ENCODE measurements around the gene EIF4A2. TPM values are rescaled to one million over a fixed set of nuclear protein-coding genes. Genes with fewer than 3 reads are reported as not detected.

Gene EIF4A2
- total RNA-seq, 2 experiments from 2014 or later: 390 to 393 TPM

- Mint-ChIP-seq H3K27me3 (peaks cover 13% of the 10 kb centered on the region), H3K9me3 (no peaks in the 10 kb centered on the region), H3K27ac (no peak overlapping the region), H3K36me3 (no peaks in the 10 kb centered on the region), H3K4me1 (ENCODE audit: low read depth) (peaks cover 27% of the 10 kb centered on the region), H3K4me3 (no peak overlapping the region)
- ChIA-PET CTCF (interaction anchor here (0.7 to 8.5 kb wide), 2 partner anchors 109 to 208 kb away, joined by 4 to 159 read pairs; partner anchors contain the start of gene AHSG), POLR2A (interaction anchor here (1.4 kb wide), 1 partner anchor 20 kb away, joined by 4 read pairs; no protein-coding TSS in a partner anchor)
- intact Hi-C loops (cut with micrococcal nuclease): loop anchor here (5.0 to 10.0 kb wide), 2 partner anchors 36 to 579 kb away; no protein-coding TSS in a partner anchor
- no peak for DNase-seq
Measured at GRCh38 chr3:186823386-186823785, 40.0 kb downstream of the EIF4A2 start.

- H3K27me3 Mint-ChIP-seq: peaks cover 21% of the 10 kb centered on the region
- intact Hi-C loops (cut with micrococcal nuclease): loop anchor here (5.0 to 10.0 kb wide), 2 partner anchors 37 to 580 kb away; no protein-coding TSS in a partner anchor
- DNase-seq: no peak
Measured at GRCh38 chr3:186824430-186825139, 41.2 kb downstream of the EIF4A2 start.

GRCh38 chr3:186825294-186825821, 42.0 kb downstream of the EIF4A2 start:
- Mint-ChIP-seq H3K27me3 (peaks cover 28% of the 10 kb centered on the region), H3K9me3 (no peaks in the 10 kb centered on the region), H3K36me3 (no peaks in the 10 kb centered on the region), H3K27ac (no peak overlapping the region), H3K4me3 (peak overlapping the region; percentile 83), H3K4me1 (ENCODE audit: low read depth) (peaks cover 28% of the 10 kb centered on the region)
- ChIA-PET POLR2A (interaction anchor here (1.0 to 1.4 kb wide), 5 partner anchors 19 to 257 kb away, joined by 3 to 6 read pairs (median 3); partner anchors contain the start of gene EIF4A2), CTCF (interaction anchor here (0.7 to 8.5 kb wide), 3 partner anchors 208 to 340 kb away, joined by 3 to 159 read pairs (median 11); partner anchors contain the start of gene AHSG)
- intact Hi-C loops (cut with micrococcal nuclease): loop anchor here (10.0 kb wide), 1 partner anchor 581 kb away; no protein-coding TSS in a partner anchor
- peak; percentile 68 for DNase-seq

More at GRCh38 chr3:186824430-186825139, 41.2 kb downstream of the EIF4A2 start:
- ChIA-PET CTCF (interaction anchor here (8.5 kb wide), 1 partner anchor 209 kb away, joined by 159 read pairs; the partner anchor contains the start of gene AHSG), POLR2A (interaction anchor here (1.0 to 1.4 kb wide), 5 partner anchors 18 to 256 kb away, joined by 3 to 6 read pairs (median 3); partner anchors contain the start of gene EIF4A2)
- no peak overlapping the region for H3K27ac Mint-ChIP-seq
- peaks cover 28% of the 10 kb centered on the region for H3K4me1 Mint-ChIP-seq (ENCODE audit: low read depth)
- H3K9me3 Mint-ChIP-seq: no peaks in the 10 kb centered on the region
- no peak overlapping the region for H3K4me3 Mint-ChIP-seq
- H3K36me3 Mint-ChIP-seq: no peaks in the 10 kb centered on the region

GRCh38 chr3:186825872-186826409, 42.6 kb downstream of the EIF4A2 start:
- Mint-ChIP-seq H3K27ac (peak overlapping the region; percentile 4), H3K27me3 (peaks cover 34% of the 10 kb centered on the region), H3K4me3 (peak overlapping the region; percentile 83), H3K4me1 (ENCODE audit: low read depth) (peaks cover 28% of the 10 kb centered on the region), H3K36me3 (no peaks in the 10 kb centered on the region), H3K9me3 (no peaks in the 10 kb centered on the region)
- ChIA-PET CTCF (interaction anchor here (0.7 to 1.1 kb wide), 2 partner anchors 209 to 339 kb away, joined by 3 to 11 read pairs; no protein-coding TSS in a partner anchor), POLR2A (interaction anchor here (1.0 to 2.0 kb wide), 6 partner anchors 19 to 107 kb away, joined by 3 to 14 read pairs (median 6); partner anchors contain the start of genes EIF4A2 and RFC4)
- intact Hi-C loops (cut with micrococcal nuclease): loop anchor here (10.0 kb wide), 1 partner anchor 581 kb away; no protein-coding TSS in a partner anchor
- DNase-seq: no peak

- CTCF ChIA-PET: interaction anchor here (0.7 to 1.6 kb wide), 7 partner anchors 7 to 339 kb away, joined by 3 to 11 read pairs (median 6); partner anchors contain the start of gene RPL39L
- H3K4me1 Mint-ChIP-seq (ENCODE audit: low read depth): peaks cover 28% of the 10 kb centered on the region
- H3K4me3 Mint-ChIP-seq: peak overlapping the region; percentile 83
- DNase-seq: peak; percentile 33
- H3K27me3 Mint-ChIP-seq: peaks cover 38% of the 10 kb centered on the region
- peak overlapping the region; percentile 51 for H3K27ac Mint-ChIP-seq
- POLR2A ChIA-PET: interaction anchor here (1.2 to 2.0 kb wide), 10 partner anchors 20 to 312 kb away, joined by 3 to 14 read pairs (median 5); partner anchors contain the start of genes EIF4A2, RFC4, RPL39L and ST6GAL1
- H3K36me3 Mint-ChIP-seq: no peaks in the 10 kb centered on the region
- H3K9me3 Mint-ChIP-seq: no peaks in the 10 kb centered on the region
- intact Hi-C loops (cut with micrococcal nuclease): loop anchor here (10.0 kb wide), 1 partner anchor 582 kb away; no protein-coding TSS in a partner anchor
Measured at GRCh38 chr3:186826410-186826975, 43.1 kb downstream of the EIF4A2 start.

- POLR2A ChIA-PET: interaction anchor here (0.5 to 2.0 kb wide), 14 partner anchors 21 to 890 kb away, joined by 3 to 14 read pairs (median 5); partner anchors contain the start of genes EIF4A2, RFC4, RPL39L and ST6GAL1
- intact Hi-C loops (cut with micrococcal nuclease): loop anchor here (1.0 to 10.0 kb wide), 2 partner anchors 104 to 582 kb away; no protein-coding TSS in a partner anchor
- Mint-ChIP-seq H3K27ac (peak overlapping the region; percentile 51), H3K4me3 (peak overlapping the region; percentile 83), H3K9me3 (no peaks in the 10 kb centered on the region), H3K27me3 (peaks cover 44% of the 10 kb centered on the region), H3K4me1 (ENCODE audit: low read depth) (peaks cover 28% of the 10 kb centered on the region), H3K36me3 (no peaks in the 10 kb centered on the region)
- DNase-seq: peak; percentile 89
- CTCF ChIA-PET: interaction anchor here (0.6 to 1.9 kb wide), 15 partner anchors 8 to 338 kb away, joined by 3 to 11 read pairs (median 5); partner anchors contain the start of genes ADIPOQ and RPL39L
Measured at GRCh38 chr3:186826976-186827857, 43.8 kb downstream of the EIF4A2 start.

GRCh38 chr3:186828340-186828739, 45.0 kb downstream of the EIF4A2 start:
- Mint-ChIP-seq H3K9me3 (no peaks in the 10 kb centered on the region), H3K27ac (no peak overlapping the region), H3K27me3 (peaks cover 46% of the 10 kb centered on the region), H3K36me3 (no peaks in the 10 kb centered on the region), H3K4me3 (no peak overlapping the region), H3K4me1 (ENCODE audit: low read depth) (peaks cover 28% of the 10 kb centered on the region)
- CTCF ChIA-PET: interaction anchor here (1.1 to 1.9 kb wide), 5 partner anchors 14 to 337 kb away, joined by 3 to 11 read pairs (median 5); partner anchors contain the start of genes ADIPOQ and RPL39L
- POLR2A ChIA-PET: interaction anchor here (0.6 to 1.9 kb wide), 4 partner anchors 102 to 311 kb away, joined by 4 to 6 read pairs (median 4); partner anchors contain the start of genes RPL39L and ST6GAL1
- intact Hi-C loops (cut with micrococcal nuclease): loop anchor here (10.0 kb wide), 1 partner anchor 584 kb away; no protein-coding TSS in a partner anchor
- DNase-seq: no peak

GRCh38 chr3:186831798-186832197, 48.4 kb downstream of the EIF4A2 start:
- CTCF ChIA-PET: no interaction called here
- POLR2A ChIA-PET: no interaction called here
- peaks cover 37% of the 10 kb centered on the region for H3K27me3 Mint-ChIP-seq
- DNase-seq: no peak
- H3K36me3 Mint-ChIP-seq: no peaks in the 10 kb centered on the region
- no peak overlapping the region for H3K27ac Mint-ChIP-seq
- H3K9me3 Mint-ChIP-seq: no peaks in the 10 kb centered on the region
- H3K4me1 Mint-ChIP-seq (ENCODE audit: low read depth): peaks cover 6% of the 10 kb centered on the region
- H3K4me3 Mint-ChIP-seq: no peak overlapping the region
- intact Hi-C loops (cut with micrococcal nuclease): no loop called here

- Mint-ChIP-seq H3K27me3 (peaks cover 37% of the 10 kb centered on the region), H3K27ac (no peak overlapping the region), H3K36me3 (no peaks in the 10 kb centered on the region), H3K4me1 (ENCODE audit: low read depth) (peaks cover 6% of the 10 kb centered on the region), H3K4me3 (no peak overlapping the region), H3K9me3 (no peaks in the 10 kb centered on the region)
- CTCF ChIA-PET: no interaction called here
- POLR2A ChIA-PET: no interaction called here
- DNase-seq: no peak
- intact Hi-C loops (cut with micrococcal nuclease): no loop called here
Measured at GRCh38 chr3:186832276-186832675, 48.9 kb downstream of the EIF4A2 start.

Data from activated CD4-positive, alpha-beta memory T cell treated with anti-CD3 and anti-CD28 coated beads for 36 hours (primary cell).